GM18519 (cell line): Measurements from ENCODE around the gene ASPG.

Experiments used
- ATAC-seq: cut with Tn5 transposase; IDR thresholded peaks from one replicate; pipeline ENCODE4 v1.9.1; 2021; ENCODE audit warnings: mild to moderate bottlenecking, moderate library complexity; ENCODE audit not compliant: unreplicated experiment, low FRiP score

The ASPG gene

DNA sequence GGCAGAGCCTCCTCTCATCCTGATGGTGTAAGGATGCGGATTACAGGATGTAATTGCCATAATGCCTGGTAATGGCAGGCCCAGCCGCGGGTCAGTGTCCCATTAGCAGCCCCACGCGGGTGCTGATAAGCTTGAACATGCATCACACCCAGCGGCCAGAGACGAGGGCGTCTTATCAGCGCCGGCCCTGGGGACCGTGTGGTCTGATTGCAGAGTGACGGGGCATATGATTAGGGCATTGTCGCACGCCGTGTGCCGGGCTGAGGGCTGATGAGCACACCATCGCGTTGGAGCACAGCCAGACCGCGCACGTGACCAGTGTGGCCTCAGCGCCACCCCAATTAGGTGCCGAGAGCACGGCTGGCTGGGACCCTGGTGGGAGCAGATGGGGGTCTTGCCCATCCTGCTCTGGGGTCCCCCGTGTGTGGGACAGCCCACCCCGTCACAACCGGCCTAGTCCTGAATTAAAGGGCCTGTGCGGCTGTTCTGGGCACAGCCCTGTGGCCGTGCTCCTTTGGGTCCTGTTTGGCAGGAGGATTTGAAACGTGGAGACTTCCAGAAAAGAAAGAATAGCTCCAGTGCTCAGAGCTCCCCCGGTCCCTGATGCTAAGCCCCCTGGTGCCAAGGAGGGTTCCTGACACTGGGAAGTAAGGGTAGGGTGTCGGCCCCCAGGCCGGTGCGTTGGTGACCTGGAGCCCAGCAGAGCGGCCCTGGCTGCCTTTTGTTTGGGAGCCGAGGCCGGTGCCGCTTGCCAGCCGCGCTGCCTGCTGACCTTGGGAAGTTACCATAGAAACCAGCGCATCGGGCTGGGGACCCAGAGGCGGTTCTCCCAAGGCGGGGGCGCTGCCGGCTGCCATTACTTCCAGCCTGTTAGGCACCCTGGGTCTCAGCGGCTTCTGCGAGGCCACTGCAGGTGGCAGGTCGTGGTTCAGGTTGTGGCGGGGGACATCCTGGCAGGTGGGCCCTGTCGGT lies 73.6 kb downstream of the ASPG start:
- ATAC-seq, result no peak

DNA sequence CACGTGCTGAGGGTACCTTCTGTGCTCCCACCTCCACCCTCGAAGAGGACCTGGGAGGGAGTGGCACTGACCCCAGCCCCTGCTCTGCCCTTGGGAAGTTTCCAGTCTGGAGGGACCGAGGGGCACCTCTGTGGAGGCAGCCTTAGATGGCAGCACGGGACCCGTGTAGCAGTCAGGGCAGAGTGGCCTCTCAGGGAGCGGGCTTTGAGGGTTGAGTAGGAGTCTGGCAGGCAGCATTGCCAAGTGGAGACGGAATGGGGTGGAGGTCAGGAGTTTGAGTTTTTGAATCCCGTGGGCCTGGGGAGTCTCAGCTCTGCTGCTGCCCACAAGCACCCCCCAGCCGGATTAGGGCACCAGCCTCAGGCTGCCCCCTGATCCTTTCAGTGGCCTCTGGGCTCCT lies 74.5 kb downstream of the ASPG start:
- ATAC-seq, result no peak

DNA sequence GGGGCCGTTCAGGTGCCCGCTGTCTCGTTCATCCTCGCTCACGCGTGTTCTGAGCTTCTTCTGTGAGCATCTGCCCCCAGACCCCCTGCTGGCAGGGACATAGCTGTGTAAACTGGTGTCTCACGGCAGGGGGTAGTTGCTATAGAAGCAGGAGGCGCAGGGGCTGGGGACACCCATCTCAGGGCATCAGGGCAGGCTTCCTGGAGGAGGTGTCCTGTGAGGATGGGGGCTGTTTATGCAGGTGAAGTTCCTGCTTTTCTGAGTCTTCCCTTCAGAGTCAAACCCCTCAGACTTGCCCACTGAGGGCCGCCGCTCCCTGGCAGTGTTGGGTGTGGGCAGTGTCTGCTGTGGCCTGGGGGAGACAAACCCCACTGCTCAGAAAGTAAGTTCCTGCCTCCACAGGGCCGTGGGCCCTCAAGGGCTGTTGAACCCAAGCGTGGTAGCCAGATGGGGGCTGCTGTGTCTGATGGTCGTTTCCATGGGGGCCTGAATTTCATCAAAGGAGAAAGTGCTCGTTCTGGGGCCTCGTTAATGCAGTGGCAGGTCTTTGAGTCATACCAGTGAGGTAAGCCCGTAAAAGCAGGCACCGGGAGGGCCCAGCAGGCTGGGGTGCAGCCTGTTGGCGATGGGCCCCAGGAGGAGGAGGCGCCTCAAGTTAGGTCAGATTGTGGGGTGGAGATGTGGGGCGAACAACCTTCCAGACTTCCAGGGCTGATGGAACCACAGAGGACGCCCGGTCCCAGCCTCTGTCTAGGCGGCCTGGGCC lies 76.3 kb downstream of the ASPG start:
- ATAC-seq, result no peak

DNA sequence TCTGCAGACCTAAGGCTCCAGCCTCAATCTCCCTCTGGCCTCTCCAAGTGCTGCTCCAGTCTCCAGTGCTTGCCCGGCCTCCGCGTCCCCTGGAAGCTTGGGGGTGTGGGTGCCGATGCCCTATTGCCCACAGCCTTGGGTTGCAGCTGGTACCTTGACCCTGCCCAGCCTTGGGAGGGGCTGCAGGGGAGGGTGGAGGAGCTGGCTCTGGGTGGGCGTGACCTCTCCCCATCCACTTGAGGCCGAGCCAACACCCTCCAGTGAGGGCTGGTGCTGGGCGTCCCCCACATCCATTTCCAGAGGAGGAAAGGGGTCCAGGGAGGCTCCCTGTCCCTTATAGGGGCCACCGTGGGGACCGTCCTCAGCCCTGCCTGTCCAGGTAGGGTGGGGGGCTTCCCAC lies 77.0 kb downstream of the ASPG start:
- ATAC-seq, result no peak

DNA sequence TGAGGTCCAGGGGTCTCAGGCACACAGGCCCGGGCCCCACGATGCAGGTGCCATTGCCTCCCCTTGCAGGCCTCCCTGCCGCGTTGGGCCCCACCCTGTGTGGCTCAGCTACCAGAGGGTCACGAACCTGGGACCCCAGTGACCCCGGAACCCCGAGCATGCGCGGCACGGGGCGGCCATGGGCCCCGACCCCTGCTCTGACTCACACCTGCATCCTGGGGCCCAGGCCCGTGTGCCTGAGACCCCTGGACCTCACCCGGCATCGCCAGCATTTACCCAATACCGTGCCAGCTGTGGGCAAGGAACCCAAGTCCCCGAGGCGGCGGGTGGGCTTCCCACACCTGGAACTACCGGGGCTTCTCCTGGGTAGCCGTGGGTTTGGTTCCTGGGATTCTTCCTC lies 78.0 kb downstream of the ASPG start:
- no peak for ATAC-seq

DNA sequence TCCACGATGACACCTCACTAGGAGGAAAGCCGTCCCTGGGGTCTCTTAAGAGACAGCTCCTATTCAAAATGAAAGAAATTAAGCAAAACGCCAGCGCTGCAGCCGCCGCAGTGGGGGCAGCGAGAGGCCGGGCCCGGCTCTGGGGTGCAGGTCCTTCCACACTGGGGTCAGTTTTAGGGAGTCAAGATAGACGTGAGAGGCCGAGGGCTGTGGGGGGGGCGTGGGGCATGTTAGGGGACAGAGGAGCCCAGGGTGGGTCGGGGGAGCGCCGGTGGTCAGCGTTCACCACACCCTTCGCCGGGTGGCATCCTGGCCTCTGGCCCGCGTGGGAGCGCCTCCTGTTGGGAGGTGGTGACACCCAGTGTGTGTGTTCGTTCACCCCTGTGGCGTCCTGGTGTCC lies 78.5 kb downstream of the ASPG start:
- no peak for ATAC-seq

DNA sequence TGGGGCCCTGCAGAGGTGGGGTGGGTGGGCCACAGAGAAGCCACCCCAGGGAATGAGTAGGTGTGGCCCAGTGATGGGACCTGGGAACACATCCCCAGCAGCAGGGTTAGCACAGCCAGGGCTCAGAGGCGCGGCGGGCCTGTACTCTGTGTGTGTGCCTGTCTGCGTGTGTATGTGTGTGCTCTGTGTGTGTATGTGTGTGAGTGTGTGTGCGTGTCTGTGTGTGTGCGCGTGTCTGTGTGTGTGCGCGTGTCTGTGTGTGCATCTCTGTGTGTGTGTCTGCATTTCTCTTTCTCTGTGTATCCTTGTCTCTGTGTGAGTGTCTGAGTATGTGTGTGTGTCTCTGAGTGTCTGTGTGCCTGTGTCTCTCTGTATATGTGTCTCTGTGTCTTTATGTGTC lies 79.0 kb downstream of the ASPG start:
- ATAC-seq, result no peak
